CD4-positive, alpha-beta T cell treated with Interleukin-15 for 1 hour (primary cell): Measurements from ENCODE around the gene NUDT10.
"Not testable (repeated sequence)": the region's sequence is repeated elsewhere in the genome, so short reads cannot be mapped to it uniquely, and the experiment has no call there.

Experiments
- DNase-seq: peaks from one replicate; pipeline ENCODE4 v3.0.0-alpha.2; 2020

Gene NUDT10

GRCh38 chrX:51332188-51332942 lies at the start of gene NUDT10:
Gene NUDT10, plus strand, starts transcription at chrX:51332822. Its CDS starts 144 bp downstream, at chrX:51332966.
- no peak for DNase-seq

GRCh38 chrX:51292421-51292820 lies 40.2 kb upstream of the NUDT10 start:
- DNase-seq: no peak

- DNase-seq: no peak
Measured at GRCh38 chrX:51296138-51296537, 36.5 kb upstream of the NUDT10 start.

- no peak for DNase-seq
Measured at GRCh38 chrX:51316271-51316670, 16.4 kb upstream of the NUDT10 start.

- not testable (repeated sequence) for DNase-seq
Measured at GRCh38 chrX:51332943-51333785, 542 bp downstream of the NUDT10 start.

- DNase-seq: no peak
Measured at GRCh38 chrX:51334276-51334675, 1.7 kb downstream of the NUDT10 start.

- DNase-seq: no peak
Measured at GRCh38 chrX:51336584-51336983, 4.0 kb downstream of the NUDT10 start.

GRCh38 chrX:51361251-51361650 lies 28.6 kb downstream of the NUDT10 start:
- DNase-seq: no peak

GRCh38 chrX:51376672-51377071 lies 44.0 kb downstream of the NUDT10 start:
- no peak for DNase-seq
